NCI-H526 (cell line): ENCODE data around the gene CHRNA4.

ENCODE experiments used
- DNase-seq, 2 experiments: peaks; one replicate each; lab custom pipeline; 2025; lab: John Stamatoyannopoulos, UW

CHRNA4 gene

DNA sequence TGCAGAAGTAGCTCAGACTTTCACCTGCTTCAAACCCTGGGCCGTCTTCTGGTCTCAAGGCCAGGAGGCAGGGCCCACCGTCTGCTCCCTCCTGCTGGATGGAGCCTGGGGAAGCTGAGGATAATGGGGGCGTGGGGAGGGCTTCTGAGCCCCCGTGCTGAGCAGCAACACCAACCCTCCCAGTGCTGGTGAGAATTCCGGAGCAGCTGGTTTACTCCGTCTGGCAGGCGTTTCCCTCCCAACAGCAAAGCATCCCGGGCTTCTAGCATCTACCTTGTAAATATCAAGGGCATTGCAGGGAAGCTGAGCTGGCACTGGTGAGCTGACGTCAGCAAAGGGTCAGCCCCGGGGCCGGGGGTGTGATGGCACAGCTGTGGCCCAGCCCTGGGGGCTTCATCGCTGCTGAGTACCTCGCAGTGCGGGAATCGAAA, 16.8 kb upstream of the CHRNA4 start:
- no peak for DNase-seq

DNA sequence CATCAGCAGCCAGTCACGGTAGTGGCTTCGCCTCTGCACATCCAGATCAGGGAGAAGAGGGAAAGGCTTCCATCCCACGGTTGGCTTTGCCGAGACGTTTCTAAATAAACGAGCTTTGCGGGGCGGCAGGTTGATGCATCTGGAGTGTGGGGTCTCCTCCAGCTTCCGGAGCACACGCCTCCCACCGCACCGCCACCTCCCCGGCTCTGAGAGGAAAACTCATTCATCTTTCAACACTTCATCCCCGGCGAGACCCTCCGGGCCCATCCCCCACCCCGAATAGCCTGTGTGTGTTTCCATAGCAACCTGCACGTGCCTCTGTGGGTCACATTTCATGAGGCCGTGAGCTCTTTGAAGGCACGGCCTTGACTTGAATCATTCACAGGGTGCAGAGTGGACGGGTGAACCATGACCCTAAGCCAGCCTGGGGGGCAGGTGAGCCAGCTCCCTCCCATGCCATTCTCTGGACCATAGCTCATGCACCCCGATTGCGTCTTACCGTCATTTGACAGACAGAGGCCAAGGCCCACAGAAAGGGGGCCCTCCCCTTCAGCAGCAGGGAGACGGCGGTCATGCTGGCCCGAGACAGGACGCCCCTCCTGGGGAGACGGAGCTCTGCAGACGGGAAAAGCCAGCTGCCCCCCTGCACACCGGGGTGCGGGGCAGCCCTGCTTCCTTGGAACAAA, 16.2 kb upstream of the CHRNA4 start:
- DNase-seq = peak; percentile 49 to 77

DNA sequence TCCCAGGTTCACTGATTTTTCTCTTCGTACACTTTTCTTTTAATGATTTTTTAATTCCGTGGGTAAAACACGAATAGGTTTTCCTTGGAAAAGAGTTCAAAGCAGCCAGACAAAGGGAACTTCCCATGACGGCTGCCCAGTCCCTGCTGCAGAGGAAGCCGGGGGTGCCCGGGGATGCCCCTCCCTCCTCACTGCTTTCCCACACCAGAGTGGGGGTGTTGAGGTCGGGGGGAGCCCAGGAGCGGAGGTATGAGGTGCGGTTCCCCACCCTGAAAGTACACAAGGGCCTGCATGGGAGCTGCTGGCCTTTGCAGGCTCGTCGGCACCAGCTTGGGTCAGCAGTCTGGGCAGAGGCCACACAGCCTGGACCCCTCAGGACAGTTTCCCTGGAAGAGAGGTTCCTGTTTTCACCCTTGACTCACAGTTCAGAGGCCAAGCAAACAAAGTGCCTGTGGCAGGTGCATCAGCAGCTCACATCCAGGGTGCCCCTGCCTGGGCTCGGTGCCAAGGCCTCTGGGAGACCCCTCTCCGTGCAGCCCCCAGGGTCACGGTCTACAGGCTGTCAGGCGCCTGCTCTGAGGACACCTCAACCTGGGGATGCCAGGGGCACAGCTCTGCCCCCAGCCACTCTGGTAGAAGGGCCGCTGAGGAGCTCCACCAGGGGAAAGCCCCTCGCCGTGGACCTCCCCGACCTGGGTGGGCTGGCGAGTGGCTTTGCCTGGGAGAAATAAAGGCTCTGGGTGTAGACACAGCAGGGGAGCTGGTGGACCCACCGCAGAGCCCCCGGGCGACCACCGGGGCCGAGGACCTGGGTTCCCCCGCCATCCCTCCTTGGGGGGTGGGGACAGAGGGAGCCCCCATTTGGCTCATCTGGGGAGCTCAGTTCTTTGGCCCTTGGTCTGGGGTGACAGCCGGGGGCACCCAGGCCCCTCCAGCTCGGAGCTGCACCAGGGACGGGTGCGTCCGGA, 15.4 kb upstream of the CHRNA4 start:
- DNase-seq = no peak

DNA sequence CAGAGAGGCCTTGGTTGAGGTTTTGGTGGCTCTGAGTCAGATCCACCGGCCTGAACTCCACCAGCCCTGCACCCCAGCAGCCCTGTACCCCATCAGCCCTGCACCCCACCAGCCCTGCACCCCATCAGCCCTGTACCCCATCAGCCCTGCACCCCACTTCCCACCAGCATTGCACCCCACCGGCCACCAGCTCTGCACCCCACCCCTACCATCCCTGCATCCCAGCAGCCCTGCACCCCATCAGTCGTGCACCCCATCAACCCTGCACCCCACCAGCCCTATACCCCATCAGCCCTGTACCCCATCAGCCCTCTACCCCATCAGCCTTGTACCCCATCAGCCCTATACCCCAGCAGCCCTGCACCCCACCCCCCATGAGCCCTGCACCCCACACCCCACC, 14.3 kb upstream of the CHRNA4 start:
- no peak for DNase-seq

DNA sequence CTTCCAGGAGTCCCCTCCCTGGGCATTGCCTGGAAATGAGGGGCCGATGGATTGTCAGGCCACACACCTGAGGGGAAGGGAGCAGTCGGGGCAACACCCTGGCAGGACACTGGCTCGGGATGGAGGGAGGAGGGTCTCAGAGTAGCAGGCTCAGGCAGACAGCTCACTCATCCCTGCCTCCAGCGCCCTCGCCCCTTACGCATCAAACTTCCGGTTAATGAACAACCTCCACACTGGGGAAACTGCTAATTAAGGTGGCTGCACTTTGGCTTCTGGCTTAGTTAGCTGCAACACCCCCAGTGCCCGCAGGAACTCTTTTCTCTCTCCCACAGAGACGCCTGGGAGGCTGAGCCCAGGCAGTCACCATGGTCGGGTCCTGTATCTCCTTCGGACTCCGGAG, 13.4 kb upstream of the CHRNA4 start:
- DNase-seq = no peak

DNA sequence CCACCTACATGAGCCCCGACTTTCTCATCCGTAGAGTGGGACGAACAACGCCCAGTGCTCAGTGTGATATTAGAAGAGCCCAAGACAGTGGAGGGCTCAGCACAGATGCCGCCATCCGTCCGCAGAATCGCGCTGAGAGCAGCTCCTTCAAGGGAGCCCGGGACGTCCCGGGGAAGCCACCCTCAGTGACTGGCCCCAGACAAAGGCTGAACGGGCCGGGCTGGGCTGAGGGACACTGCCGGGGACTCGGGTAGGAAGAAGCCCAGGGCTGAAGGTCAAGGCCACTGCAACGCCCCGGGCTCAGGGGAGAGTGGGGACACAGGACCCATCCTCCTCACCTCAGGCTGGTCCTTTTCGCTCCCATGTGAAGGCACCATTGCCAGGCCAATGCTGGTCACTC, 12.8 kb upstream of the CHRNA4 start:
- DNase-seq = no peak

DNA sequence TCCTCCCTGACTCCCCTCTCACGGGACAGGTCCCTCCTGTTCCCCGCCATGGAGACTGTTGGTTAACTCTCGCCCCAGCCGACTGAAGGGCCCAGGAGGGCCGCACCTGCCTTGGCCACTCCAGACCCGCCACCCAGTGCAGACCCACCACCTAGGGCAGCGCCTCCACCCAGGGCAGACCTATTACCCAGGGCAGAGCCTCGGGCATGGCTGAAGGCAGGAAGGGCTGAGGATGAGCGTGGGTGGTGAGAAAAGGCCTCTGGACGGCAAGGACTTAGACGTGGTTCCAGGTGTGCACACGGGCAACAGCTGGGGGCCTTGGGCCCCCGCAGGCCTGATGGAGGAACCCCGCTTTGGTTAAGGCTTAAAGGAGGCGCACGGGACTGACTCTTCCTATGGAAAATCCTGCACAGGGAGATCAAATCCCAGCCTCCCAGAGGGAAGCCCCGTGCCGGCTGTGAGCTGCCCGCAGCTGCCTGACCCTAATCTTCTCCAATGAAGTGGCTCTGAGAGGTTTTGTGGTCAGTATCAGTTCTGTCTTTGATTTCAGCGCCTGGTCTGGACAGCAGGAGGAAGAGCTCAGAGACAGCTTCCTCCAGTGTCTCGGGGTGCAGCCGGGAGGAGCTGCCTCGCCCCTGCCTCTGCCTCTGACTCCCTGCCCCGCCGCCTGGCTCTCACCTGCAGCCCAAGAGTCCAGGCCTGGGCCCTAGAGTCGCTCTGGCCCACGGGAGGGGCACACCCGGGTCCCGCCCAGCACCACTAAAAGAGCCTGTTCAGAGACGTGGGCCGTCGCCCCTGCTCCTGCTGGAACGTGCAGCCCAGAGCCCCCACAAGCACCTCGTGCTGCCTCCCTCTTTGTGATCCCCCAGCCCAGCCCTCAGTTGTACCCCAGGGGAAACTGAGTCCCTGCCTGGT, 12.1 kb upstream of the CHRNA4 start:
- no peak for DNase-seq

DNA sequence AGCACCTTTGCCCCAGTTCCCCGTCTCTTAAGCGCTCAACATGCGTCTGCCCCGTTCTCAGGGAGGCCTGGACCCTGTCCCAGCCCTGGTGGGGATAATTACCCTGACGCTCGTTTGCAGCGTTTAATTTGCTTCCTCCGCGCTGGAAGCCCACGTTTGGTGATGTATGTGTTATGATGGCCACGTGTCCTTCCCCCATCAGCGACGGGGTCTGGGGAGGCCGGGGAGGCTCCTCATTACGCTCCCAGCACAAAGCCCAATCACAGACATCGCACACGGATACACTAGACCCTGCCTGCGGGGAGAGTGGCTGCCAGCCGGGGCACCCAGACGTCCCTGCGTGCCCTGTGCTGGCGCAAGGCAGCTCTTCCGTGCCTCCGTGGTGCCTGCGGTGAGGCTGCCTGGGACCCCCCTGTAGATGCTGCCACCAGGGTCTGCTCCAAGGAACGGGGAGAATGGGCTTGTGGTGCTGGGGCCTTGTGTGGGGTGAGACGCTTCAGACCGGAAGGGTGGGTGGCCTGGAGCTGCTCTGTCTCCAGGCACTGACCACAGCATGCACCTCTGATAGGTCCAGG, 10.2 kb upstream of the CHRNA4 start:
- no peak for DNase-seq

DNA sequence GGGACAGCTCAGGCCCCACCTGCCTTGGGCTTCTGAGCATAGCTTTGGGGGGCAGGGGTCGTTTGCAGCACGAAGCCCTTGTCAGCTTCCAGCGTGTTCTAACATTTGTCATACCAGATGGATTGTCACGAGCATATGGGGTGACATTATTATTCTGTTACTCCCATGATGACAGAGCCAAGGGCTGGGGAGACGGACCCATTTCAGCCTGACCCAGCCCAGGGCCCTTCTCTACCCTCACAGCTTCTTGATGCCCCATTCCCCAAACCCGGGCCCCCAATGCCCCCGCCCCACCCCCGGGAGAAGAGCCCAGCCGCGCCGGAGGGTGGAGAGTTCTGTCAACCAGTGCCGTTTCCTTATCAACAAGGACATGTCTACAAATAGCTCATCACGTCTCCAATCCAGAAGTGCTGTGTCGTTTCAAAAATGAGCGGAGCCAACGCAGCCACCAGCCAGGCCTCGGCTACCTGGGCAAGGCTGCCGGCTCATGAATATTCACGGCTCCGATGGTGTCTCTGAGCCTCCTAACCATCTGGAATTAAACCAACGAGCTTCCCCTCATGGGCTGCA, 9.6 kb upstream of the CHRNA4 start:
- peak in 1 of 2 experiments; percentile 62 for DNase-seq

DNA sequence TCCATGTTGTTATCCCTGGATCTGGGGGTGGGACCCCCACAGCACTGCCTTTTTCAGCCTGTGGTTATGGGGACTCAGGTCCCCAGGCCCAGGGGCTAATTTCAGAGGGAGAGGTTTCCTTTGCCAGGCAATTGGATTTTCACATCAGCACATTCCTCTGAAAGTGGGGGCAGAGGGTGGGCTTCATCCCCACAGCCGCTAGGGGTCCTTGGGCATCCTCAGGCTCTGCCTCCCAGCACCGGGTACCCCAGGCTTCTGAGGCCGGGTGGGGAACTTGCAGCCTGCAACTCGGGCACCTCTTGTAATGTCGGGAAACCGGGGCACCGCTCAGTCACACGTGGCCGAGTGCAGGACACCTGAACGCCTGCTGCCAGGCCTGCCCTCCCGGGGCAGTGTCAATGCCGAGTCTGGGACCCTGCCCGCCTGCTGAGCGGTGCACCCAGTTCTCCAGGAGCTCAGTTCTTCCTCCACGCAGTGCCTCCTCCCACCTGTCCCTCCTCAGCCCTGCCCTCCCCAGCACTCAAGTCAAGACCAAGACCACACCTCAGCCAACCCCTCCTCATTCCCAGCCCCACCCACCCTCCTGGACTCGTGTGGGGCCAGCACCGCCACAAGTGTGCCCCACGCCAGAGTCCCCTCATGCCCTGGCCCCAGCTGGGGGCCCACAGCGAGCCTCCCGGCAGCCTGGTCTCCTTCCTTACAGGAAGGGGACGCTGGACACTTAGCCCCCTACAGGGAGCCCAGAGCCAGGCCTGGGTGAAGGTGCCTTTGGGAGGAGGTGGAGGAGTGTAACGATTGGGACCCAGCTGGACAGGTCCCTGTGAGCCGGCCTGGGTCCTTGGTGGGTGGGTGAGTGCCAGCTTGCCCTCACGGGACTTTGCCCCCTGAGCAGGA, 8.8 kb upstream of the CHRNA4 start:
- no peak for DNase-seq

DNA sequence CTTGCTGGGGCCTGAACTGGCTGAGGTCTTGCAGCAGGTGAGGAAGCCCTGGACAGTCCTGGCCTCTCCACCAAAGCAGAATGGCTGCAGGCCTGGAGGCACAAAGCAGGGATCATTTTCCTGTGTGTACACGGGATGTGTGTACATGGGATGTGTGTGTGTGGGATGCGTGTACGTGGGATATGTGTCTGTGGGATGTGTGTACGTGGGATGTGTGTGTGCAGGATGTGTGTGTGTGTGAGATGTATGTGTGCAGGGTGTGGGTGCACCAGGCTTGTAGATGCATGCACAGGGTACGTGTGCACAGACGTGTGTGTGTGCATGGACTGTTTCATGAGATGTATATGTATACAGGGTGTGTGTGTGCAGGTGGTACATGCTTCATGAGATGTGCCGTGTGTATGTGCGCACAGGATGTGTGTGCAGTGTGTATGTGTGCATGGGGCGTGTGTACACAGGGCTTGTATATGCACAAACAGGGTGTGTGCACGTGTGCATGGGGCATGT, 7.9 kb upstream of the CHRNA4 start:
- DNase-seq = no peak

DNA sequence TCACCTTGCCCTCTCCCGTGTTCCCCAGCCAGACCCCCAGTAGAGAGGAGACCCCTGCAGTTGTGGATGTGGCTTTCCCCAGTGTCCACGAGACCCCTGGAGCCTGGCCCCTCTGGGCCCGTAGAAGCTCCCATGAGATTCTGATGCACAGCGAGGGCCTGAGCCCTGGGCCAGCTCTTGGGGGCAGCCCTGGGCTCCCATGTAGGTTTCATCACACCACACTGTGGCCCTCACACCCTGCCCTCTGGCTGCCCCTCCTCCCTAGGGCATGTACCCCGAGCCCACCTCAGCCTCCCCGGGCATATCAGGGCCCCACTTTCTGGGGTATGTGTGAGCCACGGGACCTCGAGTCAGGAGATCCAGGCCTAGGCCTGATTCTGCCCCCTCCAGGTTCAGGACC, 7.0 kb upstream of the CHRNA4 start:
- no peak for DNase-seq

DNA sequence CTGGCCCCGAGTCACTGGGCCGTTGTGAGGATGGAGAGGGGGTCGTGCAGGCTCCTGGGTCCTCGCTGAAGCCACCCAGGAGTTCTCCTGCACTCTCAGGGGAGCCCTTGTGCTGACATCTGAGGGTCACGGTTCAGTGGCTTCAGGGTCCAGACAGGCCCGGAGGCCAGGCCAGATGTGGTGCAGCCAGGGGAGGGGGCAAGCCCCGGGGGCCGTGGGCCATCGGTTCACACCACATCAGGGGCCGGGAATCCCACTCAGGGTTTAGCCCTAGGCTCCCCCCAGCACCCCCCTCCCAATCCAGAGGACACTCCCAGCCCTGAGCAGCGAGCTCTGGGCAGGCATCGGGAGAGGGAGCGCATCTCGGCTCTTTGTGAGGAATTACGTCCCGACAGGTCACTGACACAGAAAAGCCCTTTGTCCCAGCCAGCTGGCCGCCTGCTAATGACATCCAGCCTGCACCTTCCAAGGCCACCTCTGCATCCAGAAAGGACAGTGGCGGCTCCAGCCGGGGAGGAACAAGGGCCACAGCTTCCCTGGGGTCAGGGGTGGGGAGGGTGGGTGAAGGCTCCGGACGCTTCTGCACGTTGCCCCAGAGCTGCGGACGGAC, 6.4 kb upstream of the CHRNA4 start:
- DNase-seq = no peak

DNA sequence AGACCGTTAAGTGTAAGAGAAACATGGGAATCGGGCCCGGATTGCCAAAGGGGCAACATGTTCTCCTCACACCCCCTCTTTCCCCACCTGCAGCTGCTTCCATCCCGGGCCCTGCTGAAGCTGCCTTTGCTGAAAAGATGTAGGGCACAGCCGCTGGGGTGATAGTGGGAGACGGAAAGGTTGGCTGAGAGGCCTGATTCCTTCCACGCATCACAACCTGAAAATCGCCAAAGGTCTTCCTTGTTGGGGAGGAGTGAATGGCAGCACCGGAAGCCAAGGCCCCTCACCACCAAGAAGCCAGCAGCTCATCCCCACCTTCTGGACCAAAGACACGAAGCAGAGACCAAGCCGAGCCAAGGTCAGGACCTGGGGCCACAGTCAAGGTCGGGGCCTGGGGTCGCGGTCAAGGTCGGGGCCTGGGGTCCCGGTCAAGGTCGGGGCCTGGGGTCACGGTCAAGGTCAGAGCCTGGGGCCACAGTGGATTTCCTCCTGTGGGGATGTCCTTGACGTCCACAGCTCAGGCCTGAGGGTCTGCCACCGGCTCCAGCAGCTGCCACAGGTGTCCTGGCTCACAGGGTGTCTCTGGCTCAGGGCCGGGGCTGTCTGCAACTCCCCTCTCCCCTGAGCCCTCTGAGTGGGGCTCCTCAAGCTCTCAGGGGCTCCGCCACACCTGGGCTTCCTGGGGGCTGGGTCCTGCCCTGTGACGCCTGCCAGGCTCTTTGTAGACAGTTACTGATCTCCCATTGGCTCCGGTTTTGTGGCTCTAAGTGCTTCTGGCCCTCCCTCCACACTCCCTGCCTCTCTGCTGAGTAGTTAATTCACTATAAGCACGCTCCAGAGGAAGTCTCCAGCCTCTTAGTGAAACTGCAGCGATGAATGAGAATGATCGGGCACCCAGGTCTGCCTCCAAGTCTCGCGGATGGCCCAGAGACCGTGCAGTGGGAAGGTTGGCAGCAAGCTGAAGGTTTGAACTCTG, 5.5 kb upstream of the CHRNA4 start:
- no peak for DNase-seq

DNA sequence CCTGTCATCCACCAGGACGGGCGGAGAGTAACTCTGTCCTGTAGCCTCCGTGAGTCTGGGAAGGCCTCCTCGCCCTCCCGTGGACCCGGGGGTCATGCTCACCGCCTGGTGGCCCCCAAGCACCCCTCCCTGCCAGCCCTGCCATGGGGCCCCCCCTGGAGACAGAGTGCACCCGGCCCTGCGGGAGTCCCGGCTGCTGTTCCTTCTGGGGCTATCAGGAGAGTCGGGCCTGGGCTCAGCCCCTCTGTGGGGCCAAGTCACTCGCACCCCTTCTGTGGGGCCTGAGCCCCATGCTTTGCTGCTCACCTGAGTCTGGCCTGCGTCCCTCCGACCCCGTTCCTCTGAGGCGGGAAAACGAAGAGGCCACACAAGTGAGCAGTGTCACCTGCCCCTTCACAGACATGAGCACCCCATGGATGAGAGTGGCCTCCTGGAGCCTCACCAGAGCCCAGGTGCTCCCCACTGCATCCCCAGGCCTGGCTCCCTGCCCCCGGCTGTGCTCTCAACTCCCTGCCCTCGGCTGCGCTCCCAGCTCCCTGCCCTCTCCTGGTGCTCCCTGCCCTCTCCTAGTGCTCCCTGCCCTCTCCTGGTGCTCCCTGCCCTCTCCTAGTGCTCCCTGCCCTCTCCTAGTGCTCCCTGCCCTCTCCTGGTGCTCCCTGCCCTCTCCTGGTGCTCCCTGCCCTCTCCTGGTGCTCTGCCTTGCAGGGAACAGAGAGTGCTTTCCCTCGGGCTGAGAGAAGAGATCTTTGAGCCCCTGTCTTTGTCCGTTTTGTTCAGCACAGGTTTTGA, 4.6 kb upstream of the CHRNA4 start:
- no peak for DNase-seq

DNA sequence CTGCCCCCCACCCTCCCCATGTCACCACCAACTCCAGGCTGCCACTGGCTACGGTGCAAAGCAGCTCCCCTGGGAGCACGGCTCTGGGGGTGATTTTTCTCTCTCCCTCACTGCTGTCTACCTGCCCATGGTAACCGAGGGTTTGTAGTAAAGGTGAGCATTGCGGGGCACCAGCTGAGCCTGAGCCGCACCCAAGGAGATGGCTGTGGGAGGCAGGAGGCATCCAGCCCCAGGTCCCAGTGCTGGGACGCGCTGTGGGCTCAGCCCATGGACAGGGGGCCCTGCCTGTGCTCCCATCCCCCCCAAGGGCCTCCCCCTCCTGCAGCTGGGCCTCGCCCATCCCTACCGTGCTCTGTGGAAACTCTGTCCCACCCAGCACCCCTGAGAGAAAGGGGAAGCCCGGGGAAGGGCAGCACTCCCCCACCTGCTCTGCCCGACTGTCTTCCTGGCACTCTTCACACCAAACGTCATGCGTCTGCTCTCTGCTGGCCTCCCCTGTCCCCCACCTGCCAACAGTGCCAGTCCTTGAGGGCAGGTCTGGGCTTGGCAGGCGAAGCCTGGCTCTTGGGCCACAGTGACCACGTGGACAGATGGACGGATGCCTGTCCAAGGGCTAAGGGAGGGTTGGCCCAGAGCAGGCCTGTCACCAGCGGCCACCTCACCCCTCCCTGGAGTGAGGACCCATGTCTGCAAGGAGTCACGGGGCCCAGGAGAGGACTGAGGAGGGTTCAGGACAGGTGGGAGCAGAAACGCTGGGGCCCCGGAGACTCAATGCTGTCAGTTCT, 3.8 kb upstream of the CHRNA4 start:
- DNase-seq = no peak

DNA sequence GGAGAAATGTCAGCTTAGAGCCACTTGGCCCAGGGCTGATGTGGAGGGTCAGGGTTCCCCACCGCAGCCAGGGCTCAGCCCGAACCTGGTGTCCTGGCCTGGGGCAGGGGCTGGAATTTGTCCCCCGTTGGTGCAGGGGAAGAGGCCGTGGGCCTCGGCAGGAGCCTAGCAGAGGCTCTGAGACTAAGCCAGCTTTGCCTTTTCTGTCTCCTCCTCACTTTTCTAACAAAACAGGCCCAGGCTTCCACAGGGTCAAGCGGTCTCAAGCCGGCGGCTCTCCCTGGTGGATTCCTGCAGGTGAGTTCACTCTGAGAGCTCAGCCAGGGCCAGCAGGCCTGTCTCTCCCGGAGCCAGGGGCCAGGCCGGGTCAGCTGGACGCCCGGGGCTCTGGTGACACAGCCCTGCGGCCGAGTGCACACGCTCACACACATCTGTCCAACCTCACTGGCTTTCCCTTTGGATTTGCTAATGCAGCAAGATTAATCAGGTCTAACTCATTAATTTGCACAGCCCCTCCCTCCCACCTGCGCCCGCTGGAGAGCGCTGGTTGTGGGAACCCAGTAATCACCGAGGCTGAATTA, 2.9 kb upstream of the CHRNA4 start:
- peak in 1 of 2 experiments; percentile 61 for DNase-seq
